Astrocyte (in vitro differentiated cells and primary cell): ENCODE results near the gene EYA2. TPM values are rescaled to one million over a fixed set of nuclear protein-coding genes. Genes with fewer than 3 reads are reported as not detected.
"Not testable (repeated sequence)": the region's sequence is repeated elsewhere in the genome, so short reads cannot be mapped to it uniquely, and the experiment has no call there.

Experiments
- DNase-seq: peaks from one replicate; pipeline ENCODE4 v3.0.0-alpha.2; 2010; ENCODE audit warnings: low read depth
- FAIRE-seq: peaks from 2 replicates; lab custom pipeline; 2011; peaks lifted over from hg19 to GRCh38; lab: Jason Lieb, UNC
- H2AFZ ChIP-seq: 2 replicates; pipeline ENCODE4 v1.6.0; 2012; ENCODE audit warnings: low read depth, low read length, inconsistent platforms
- H3K27ac ChIP-seq: 2 replicates; pipeline ENCODE4 v1.5.1; 2011; ENCODE audit warnings: low read depth, low read length, inconsistent platforms
- H3K27me3 ChIP-seq: 2 replicates; pipeline ENCODE4 v1.6.0; 2011; ENCODE audit warnings: low read length, inconsistent platforms; ENCODE audit not compliant: insufficient read depth
- H3K36me3 ChIP-seq: 2 replicates; pipeline ENCODE4 v1.5.1; 2011; ENCODE audit warnings: low read length, inconsistent platforms; ENCODE audit not compliant: insufficient read depth
- H3K4me1 ChIP-seq: 2 replicates; pipeline ENCODE4 v1.5.1; 2011; ENCODE audit warnings: low read length, inconsistent platforms; ENCODE audit not compliant: insufficient read depth
- H3K4me2 ChIP-seq: 2 replicates; pipeline ENCODE4 v1.6.0; 2012; ENCODE audit warnings: low read length, inconsistent platforms
- H3K4me3 ChIP-seq: 2 replicates; pipeline ENCODE4 v1.5.1; 2011; ENCODE audit warnings: low read depth, mild to moderate bottlenecking, low read length, inconsistent platforms; ENCODE audit not compliant: insufficient read depth
- H3K79me2 ChIP-seq: 2 replicates; pipeline ENCODE4 v1.6.0; 2012; ENCODE audit warnings: mild to moderate bottlenecking, low read length, inconsistent platforms; ENCODE audit not compliant: insufficient read depth
- H3K9ac ChIP-seq: 2 replicates; pipeline ENCODE4 v1.6.0; 2012; ENCODE audit warnings: mild to moderate bottlenecking, low read length, inconsistent platforms
- H3K9me3 ChIP-seq: 2 replicates; pipeline ENCODE4 v1.5.1; 2012; ENCODE audit warnings: low read depth, mild to moderate bottlenecking, low read length, inconsistent platforms; ENCODE audit not compliant: insufficient read depth
- H4K20me1 ChIP-seq: 2 replicates; pipeline ENCODE4 v1.6.0; 2012; ENCODE audit warnings: low read length, inconsistent platforms; ENCODE audit not compliant: insufficient read depth
- H3K27ac Mint-ChIP-seq: one replicate; pipeline ENCODE4 v1.8.0; 2021; ENCODE audit warnings: mild to moderate bottlenecking, mixed read lengths; ENCODE audit not compliant: unreplicated experiment
- H3K27me3 Mint-ChIP-seq: one replicate; pipeline ENCODE4 v1.8.0; 2021; ENCODE audit warnings: low read depth, mixed read lengths; ENCODE audit not compliant: unreplicated experiment
- H3K36me3 Mint-ChIP-seq: one replicate; pipeline ENCODE4 v1.8.0; 2021; ENCODE audit warnings: low read depth, mixed read lengths; ENCODE audit not compliant: unreplicated experiment
- H3K4me1 Mint-ChIP-seq: one replicate; pipeline ENCODE4 v1.8.0; 2021; ENCODE audit warnings: low read depth, mixed read lengths; ENCODE audit not compliant: unreplicated experiment
- H3K4me3 Mint-ChIP-seq: one replicate; pipeline ENCODE4 v1.8.0; 2021; ENCODE audit warnings: mild to moderate bottlenecking, moderate library complexity, mixed read lengths; ENCODE audit not compliant: unreplicated experiment
- H3K9me3 Mint-ChIP-seq: one replicate; pipeline ENCODE4 v1.8.0; 2021; ENCODE audit warnings: mild to moderate bottlenecking, mixed read lengths; ENCODE audit not compliant: unreplicated experiment
- EZH2 ChIP-seq: IDR thresholded peaks from 2 replicates; pipeline ENCODE4 v1.6.1; 2012; ENCODE audit warnings: mild to moderate bottlenecking, low read length, inconsistent platforms; ENCODE audit not compliant: insufficient read depth
- total RNA-seq: library from RNA; stranded (reverse); gene quantifications from 2 replicates; pipeline ENCODE4 v1.2.1, GENCODE V29; 2021
- TF ChIP-seq, protein P1 (sequence below): IDR thresholded peaks from 2 replicates; pipeline ENCODE4 v1.5.1; 2011; ENCODE audit warnings: low read depth, mild to moderate bottlenecking, inconsistent platforms, low read length, moderate library complexity; ENCODE audit not compliant: insufficient read depth

Gene EYA2
- total RNA-seq, 1 donor from 2014 or later, result 1.5 TPM

DNA sequence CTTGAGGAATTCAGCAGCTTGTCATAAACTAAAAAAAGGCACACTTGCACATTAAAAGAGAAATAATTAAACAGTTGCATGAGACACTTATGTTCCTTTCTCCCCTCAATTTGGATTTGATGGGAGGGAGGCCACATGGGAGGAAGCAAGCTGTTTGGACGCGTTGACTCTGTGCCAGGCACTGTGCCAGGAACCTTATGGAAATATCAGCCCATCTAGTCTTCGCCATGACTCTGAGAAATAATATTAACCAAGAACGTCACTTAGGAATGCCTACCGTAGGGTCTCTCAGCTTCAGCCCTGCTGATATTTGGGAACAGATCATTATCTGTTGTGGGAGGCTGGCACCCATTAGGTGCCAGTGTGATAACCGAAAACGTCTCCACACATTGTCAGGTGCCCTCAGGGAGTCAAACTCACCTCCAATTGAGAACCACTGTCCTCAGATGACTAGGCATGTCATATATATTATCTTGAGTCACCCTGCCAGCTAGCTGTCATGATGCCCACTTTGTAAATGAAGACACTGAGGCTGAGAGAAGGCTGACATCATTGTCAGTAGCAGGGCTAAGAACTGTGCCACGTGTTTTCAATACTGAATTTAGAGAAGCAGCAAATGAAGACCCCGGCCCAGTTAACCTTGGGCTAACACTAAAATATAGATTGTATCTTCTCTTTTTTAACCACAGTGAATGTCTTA is 36.1 kb downstream of the EYA2 start:
- Histone ChIP-seq H3K27ac (no peak overlapping the region), H3K4me1 (no peaks in the 10 kb centered on the region), H3K27me3 (peaks cover 11% of the 10 kb centered on the region), H3K79me2 (no peaks in the 10 kb centered on the region), H3K4me2 (no peak overlapping the region), H2AFZ (no peak overlapping the region), H3K9ac (no peak overlapping the region), H3K4me3 (no peak overlapping the region), H3K9me3 (peaks cover 2% of the 10 kb centered on the region), H3K36me3 (no peaks in the 10 kb centered on the region), H4K20me1 (no peaks in the 10 kb centered on the region)
- DNase-seq (no peak), FAIRE-seq (no peak)
- TF ChIP-seq, protein P1, sequence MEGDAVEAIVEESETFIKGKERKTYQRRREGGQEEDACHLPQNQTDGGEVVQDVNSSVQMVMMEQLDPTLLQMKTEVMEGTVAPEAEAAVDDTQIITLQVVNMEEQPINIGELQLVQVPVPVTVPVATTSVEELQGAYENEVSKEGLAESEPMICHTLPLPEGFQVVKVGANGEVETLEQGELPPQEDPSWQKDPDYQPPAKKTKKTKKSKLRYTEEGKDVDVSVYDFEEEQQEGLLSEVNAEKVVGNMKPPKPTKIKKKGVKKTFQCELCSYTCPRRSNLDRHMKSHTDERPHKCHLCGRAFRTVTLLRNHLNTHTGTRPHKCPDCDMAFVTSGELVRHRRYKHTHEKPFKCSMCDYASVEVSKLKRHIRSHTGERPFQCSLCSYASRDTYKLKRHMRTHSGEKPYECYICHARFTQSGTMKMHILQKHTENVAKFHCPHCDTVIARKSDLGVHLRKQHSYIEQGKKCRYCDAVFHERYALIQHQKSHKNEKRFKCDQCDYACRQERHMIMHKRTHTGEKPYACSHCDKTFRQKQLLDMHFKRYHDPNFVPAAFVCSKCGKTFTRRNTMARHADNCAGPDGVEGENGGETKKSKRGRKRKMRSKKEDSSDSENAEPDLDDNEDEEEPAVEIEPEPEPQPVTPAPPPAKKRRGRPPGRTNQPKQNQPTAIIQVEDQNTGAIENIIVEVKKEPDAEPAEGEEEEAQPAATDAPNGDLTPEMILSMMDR, result no peak
- TF ChIP-seq EZH2, result no peak
- no peak overlapping the region for H3K4me3 Mint-ChIP-seq
- H3K36me3 Mint-ChIP-seq, result no peaks in the 10 kb centered on the region
- H3K4me1 Mint-ChIP-seq, result no peaks in the 10 kb centered on the region
- peaks cover 34% of the 10 kb centered on the region for H3K27me3 Mint-ChIP-seq
- H3K27ac Mint-ChIP-seq, result no peak overlapping the region
- H3K9me3 Mint-ChIP-seq, result peaks cover 2% of the 10 kb centered on the region

DNA sequence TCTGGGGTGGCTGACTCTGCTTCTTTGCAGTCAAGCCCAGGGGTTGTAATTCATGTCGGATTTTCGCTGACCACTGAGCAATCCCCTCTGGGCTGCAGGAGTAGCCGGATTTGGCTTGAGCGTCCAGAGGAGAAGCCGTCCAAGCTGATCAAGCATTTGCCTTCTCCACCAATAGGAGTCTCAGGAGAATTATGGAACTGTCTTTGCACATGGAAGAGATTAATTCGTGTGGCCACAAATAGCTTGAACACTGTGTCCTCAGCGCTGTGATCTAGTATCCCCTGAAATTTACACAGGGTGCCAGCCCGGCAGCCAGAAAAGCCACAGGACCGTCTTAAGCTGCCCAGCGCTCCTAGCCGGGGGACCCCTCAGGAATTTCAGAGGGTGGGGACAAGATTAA is 37.1 kb downstream of the EYA2 start:
- H3K4me3 ChIP-seq, result no peak overlapping the region
- no peak for TF ChIP-seq EZH2
- TF ChIP-seq, protein P1, result no peak
- H3K27ac ChIP-seq, result no peak overlapping the region
- no peak overlapping the region for H3K4me2 ChIP-seq
- H3K4me1 Mint-ChIP-seq, result no peaks in the 10 kb centered on the region
- H3K36me3 ChIP-seq, result no peaks in the 10 kb centered on the region
- no peak overlapping the region for H3K27ac Mint-ChIP-seq
- H3K9me3 ChIP-seq, result peaks cover 2% of the 10 kb centered on the region
- no peaks in the 10 kb centered on the region for H3K36me3 Mint-ChIP-seq
- no peaks in the 10 kb centered on the region for H3K79me2 ChIP-seq
- H3K4me1 ChIP-seq, result no peaks in the 10 kb centered on the region
- peaks cover 11% of the 10 kb centered on the region for H3K27me3 ChIP-seq
- peaks cover 2% of the 10 kb centered on the region for H3K9me3 Mint-ChIP-seq
- DNase-seq (no peak), FAIRE-seq (no peak)
- H3K9ac ChIP-seq, result no peak overlapping the region
- H3K27me3 Mint-ChIP-seq, result peaks cover 34% of the 10 kb centered on the region
- no peak overlapping the region for H3K4me3 Mint-ChIP-seq
- no peaks in the 10 kb centered on the region for H4K20me1 ChIP-seq
- no peak overlapping the region for H2AFZ ChIP-seq

DNA sequence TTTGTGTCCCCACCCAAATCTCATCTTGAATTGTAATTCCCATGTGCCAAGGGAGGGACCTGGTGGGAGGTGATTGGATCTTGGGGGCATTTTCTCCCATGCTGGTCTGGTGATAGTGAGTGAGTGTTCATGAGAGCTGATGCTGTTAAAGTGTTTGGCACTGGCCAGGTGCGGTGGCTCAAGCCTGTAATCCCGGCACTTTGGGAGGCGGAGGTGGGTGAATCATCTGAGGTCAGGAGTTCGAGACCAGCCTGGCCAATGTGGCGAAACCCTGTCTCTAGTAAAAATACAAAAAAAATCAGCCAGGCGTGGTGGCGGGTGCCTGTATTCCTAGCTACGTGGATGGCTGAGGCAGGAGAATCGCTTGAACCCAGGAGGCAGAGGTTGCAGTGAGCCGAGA is 37.8 kb downstream of the EYA2 start:
- not testable (repeated sequence) for H3K27ac Mint-ChIP-seq, DNase-seq, H3K9me3 Mint-ChIP-seq, H3K9me3 ChIP-seq, H3K79me2 ChIP-seq, FAIRE-seq, H3K9ac ChIP-seq, H3K4me1 ChIP-seq, H3K27ac ChIP-seq, H3K36me3 ChIP-seq, H3K36me3 Mint-ChIP-seq, H2AFZ ChIP-seq, H4K20me1 ChIP-seq, H3K4me2 ChIP-seq, H3K4me1 Mint-ChIP-seq, H3K4me3 Mint-ChIP-seq, H3K4me3 ChIP-seq
- H3K27me3 ChIP-seq, result peaks cover 11% of the 10 kb centered on the region
- peaks cover 34% of the 10 kb centered on the region for H3K27me3 Mint-ChIP-seq
